GM18867 (cell line): ENCODE measurements around the gene NUP93.
"Not testable (repeated sequence)": the region's sequence is repeated elsewhere in the genome, so short reads cannot be mapped to it uniquely, and the experiment has no call there.

ENCODE experiments used
- ATAC-seq: cut with Tn5 transposase; IDR thresholded peaks from one replicate; pipeline ENCODE4 v1.9.1; 2021; ENCODE audit warnings: mild to moderate bottlenecking, moderate library complexity; ENCODE audit not compliant: unreplicated experiment

Gene NUP93

GRCh38 chr16:56864960-56865359 is 135.0 kb downstream of the NUP93 start, which contains the start of gene SLC12A3:
SLC12A3 (plus strand) TSS chr16:56865207; CDS start chr16:56865236, 29 bp downstream.
- no peak for ATAC-seq

GRCh38 chr16:56865394-56866062 is 135.6 kb downstream of the NUP93 start:
- ATAC-seq = no peak

GRCh38 chr16:56866955-56867830 is 137.3 kb downstream of the NUP93 start:
- no peak for ATAC-seq

GRCh38 chr16:56868175-56868574 is 138.2 kb downstream of the NUP93 start:
- ATAC-seq = no peak

GRCh38 chr16:56868766-56869165 is 138.8 kb downstream of the NUP93 start:
- ATAC-seq = not testable (repeated sequence)

- ATAC-seq = no peak
These were observed 139.8 kb downstream of the NUP93 start for GRCh38 chr16:56869513-56870275.

- no peak for ATAC-seq
These were observed 140.5 kb downstream of the NUP93 start for GRCh38 chr16:56870276-56870888.

GRCh38 chr16:56871172-56871593 is 141.3 kb downstream of the NUP93 start:
- ATAC-seq = no peak

GRCh38 chr16:56872863-56873391 is 143.0 kb downstream of the NUP93 start:
- ATAC-seq = no peak

- ATAC-seq = no peak
These were observed 144.9 kb downstream of the NUP93 start for GRCh38 chr16:56874800-56875199.

- no peak for ATAC-seq
These were observed 146.1 kb downstream of the NUP93 start for GRCh38 chr16:56876048-56876447.

GRCh38 chr16:56877486-56878182 is 147.7 kb downstream of the NUP93 start:
- no peak for ATAC-seq

- no peak for ATAC-seq
These were observed 148.4 kb downstream of the NUP93 start for GRCh38 chr16:56878282-56878854.

- no peak for ATAC-seq
These were observed 149.3 kb downstream of the NUP93 start for GRCh38 chr16:56879276-56879675.

- no peak for ATAC-seq
These were observed 150.2 kb downstream of the NUP93 start for GRCh38 chr16:56880176-56880575.

GRCh38 chr16:56880685-56881084 is 150.8 kb downstream of the NUP93 start:
- no peak for ATAC-seq

GRCh38 chr16:56882077-56882800 is 152.3 kb downstream of the NUP93 start:
- ATAC-seq = no peak

- ATAC-seq = no peak
These were observed 153.7 kb downstream of the NUP93 start for GRCh38 chr16:56883586-56883985.

- ATAC-seq = no peak
These were observed 154.2 kb downstream of the NUP93 start for GRCh38 chr16:56884026-56884582.
